Erythroblast (primary cell): ENCODE data around the gene HMGXB4.

Source experiments
- DNase-seq, 2 experiments: peaks; one replicate each; lab custom pipeline; 2025; lab: John Stamatoyannopoulos, UW
- GATA1 ChIP-seq: IDR thresholded peaks from 2 replicates; pipeline ENCODE4 v1.6.1; 2011; ENCODE audit warnings: low read depth, mild to moderate bottlenecking, control low read depth, low read length, moderate library complexity
- POLR2A ChIP-seq: IDR thresholded peaks from 2 replicates; pipeline ENCODE4 v1.6.1; 2011; ENCODE audit warnings: mild to moderate bottlenecking, low read length

Gene HMGXB4

DNA sequence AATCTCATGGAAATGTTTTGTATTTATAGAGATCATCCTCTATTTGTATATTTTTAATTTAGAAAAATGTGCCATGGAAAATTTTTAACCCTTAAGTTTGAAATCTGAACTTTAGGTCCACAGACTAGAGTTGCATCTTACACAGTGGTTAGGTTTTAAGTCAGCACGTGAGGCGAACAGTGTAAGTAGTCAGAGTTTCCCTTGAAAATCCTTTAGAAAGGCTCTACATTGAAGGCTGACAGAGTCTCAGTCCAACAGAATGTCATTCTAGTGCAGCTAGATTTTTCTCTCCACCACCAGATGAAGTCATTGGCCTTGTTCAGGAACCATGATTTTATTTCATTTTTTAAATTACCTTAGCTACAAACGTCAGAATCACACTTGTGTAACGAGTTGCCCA lies 18.7 kb downstream of the HMGXB4 start:
- DNase-seq: no peak
- TF ChIP-seq POLR2A (no peak), GATA1 (no peak)

DNA sequence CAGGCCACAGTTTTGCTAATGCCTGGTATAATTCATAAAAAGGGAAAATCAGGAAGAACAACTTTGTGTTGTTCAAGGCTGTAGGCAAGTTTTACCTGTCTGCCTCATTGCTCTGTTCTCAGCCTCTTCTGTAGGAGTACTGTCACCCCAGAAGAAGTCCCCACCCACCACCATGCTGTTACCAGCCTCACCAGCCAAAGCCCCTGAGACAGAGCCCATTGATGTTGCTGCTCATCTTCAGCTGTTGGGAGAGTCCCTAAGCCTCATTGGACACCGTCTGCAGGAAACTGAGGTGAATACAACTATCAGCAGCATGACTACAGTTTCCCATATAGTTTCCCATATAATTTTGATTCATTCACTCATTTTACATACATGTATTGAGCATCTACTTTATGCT lies 30.8 kb downstream of the HMGXB4 start:
- no peak for DNase-seq
- TF ChIP-seq POLR2A (no peak), GATA1 (no peak)

DNA sequence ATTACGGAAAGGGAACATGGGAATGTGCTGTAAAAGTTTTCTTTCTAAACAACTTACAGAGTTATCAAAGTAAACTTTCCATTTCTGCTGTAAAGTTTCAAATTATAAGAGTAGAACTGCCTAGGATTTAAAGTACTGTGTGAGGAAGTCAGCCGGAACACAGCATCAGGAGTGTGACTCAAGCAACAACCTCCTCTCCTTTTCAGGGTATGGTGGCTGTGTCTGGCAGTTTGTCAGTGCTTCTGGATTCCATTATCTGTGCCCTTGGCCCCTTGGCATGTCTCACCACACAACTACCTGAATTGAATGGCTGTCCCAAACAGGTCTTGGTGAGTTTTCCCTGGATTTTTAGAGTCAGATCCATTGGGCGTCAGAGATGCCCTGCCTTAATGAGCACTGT lies 35.5 kb downstream of the HMGXB4 start:
- DNase-seq: no peak
- TF ChIP-seq POLR2A (no peak), GATA1 (no peak)

DNA sequence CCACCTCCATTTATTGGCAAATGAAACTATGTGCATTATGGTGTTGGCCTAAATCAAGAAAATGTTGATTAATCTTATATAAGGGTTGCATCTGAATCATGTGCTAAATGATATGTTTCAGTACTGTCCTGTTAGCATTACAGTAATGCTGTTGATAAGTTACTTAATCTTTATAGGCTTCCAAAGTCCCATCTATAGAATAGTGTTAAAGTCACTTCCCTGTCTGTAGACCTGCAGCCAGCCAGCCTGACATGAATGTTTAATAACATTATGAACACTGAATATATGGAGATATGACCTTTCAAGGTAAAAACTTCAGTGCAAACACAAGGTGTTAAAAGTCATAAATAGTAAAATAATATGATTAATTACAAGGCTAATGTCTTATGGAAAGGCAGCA lies 38.8 kb downstream of the HMGXB4 start:
- no peak for DNase-seq
- TF ChIP-seq GATA1 (no peak), POLR2A (no peak)

DNA sequence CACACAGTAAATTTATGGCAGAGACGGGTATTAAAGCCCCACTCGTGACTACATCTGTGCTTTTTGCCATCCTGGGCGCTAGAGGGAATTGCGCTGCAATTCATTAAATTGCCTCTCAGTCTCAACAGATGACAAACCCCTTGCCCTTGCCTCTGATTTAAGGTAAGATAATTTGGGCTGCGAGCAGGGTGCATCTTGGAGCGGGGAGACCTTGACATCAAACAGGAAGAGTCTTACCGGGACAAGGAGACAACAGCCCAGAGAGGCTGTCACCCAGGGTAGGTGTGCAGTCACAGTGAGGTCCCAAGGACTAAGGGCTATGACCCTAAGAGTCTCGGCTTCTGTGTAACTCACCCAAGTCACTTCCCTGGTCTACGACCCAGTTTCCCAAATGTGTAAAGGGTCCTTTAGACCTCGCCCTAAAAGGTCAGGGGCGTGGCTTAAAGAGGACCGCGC lies 42.0 kb downstream of the HMGXB4 start:
- TF ChIP-seq POLR2A (no peak), GATA1 (no peak)
- DNase-seq: peak in 1 of 2 experiments; percentile 74

DNA sequence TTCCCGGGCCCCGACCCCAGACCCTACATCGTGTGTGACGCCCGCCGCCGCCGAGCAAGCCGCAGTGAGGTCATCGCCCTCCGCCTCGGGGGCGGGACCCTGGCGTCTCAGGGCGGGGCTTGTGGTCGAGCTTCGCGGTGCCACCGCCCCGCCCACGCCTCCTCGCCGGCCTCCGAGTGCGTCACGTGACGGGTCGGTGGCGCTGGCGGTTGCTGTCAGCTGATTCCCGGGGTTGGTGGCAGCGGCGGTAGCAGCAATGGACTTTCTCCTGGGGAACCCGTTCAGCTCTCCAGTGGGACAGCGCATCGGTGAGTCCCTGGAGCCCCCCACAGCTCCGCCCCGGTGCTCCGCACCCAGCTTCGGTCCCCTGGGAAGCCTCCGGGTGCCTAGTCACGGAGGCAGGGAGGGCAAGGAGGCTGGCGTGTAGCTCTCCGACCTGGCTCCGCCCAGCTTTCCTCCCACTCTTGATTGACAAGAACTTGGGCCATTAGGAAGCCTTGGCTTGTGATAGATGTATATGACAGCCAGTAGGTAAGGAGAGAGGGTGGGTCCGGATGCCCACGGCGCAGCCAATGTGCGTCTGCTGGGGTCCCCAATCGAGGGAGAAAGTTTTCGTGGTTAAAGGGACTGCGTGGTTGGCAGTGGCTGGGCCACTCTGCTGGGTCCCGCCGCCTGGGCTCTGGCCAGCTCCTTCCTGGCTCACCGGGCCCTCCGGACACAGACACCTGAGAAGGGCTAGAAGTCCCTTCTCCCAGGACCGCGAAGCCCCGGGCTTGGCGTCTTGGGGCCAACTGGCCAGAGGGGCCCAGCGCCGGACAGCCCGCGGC lies 42.6 kb downstream of the HMGXB4 start, which contains the start of gene TOM1:
Gene TOM1, plus strand, starts transcription at position 222 of the 827 bp plus-strand sequence. Its CDS starts 35 bp downstream, at position 257.
- TF ChIP-seq POLR2A (peak; percentile 96), GATA1 (no peak)
- peak; percentile 99 for DNase-seq

DNA sequence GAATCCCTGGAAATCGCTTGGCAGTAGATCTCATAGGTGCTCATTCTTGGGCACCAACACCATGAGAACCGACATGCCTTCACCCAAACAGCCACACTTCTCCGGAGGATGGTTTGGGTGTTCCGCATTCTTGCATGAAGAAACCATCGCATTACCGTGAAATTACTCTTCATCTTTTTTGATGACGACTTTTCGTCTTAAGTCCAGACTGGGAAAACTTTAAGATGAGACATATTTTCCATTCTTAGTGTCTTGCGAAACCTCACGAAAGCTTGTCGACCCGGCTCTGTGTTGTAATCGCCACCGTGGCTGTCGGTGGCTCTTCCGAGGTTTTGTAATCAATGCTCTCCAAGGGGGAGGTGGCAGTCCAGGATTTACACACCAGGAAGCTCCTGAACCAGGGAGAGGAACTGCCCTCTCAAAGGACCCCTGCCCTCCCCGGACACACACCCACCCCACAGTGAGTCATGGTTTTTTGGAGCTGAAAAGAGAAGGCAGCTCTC lies 44.1 kb downstream of the HMGXB4 start:
- peak; percentile 36 to 62 for DNase-seq
- TF ChIP-seq POLR2A: no peak
- TF ChIP-seq GATA1: no peak

DNA sequence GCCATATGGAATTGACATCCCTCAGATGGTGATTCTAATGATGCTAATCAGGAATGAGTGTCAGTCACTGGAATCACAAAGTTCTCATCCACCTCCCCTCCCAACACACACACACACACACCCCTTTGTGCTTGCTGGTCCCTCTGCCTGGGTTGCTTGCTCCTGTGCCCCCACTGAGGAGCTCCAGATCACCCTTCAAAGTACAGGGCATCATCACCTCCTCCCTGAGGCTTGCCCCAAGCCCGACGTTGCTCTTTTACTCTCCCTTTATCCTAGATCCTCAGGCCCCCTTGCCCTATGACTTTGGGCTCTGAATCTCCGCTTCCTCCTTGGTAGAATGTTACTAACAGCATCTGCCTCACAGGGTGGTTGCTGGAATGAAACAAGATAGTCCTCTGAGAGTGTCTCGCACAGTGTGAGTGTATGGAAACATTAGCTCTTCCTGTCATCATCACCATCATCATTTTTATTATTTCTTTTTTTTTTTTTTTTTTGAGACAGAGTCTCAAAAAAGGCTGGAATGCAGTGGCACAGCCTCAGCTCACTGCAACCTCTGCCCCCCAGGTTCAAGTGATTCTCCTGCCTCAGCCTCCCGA lies 45.8 kb downstream of the HMGXB4 start:
- no peak for DNase-seq
- TF ChIP-seq GATA1: no peak
- no peak for TF ChIP-seq POLR2A

DNA sequence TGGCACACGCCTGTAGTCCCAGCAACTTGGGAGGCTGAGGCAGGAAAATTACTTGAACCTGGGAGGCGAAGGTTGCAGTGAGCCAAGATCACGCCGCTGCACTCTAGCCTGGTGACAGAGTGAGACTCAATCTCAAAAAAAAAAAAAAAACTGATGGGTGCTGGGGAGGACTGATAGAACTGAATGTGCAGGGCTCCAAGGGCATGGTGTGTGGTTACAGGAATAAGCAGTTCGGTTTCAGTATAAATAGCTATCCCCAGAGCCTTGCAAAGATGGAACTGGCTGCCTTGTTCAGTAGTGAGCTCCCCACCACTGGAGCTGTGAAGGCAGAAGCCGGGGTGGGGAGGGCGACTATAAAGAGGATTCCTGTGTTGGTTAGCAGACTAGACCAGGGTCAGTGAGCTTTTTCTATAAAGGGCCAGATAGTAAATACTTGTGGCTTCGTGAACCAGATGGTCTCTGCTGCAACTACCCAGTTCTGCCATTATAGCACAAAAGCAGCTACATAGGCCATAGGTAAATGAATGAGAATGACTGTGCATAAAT lies 48.3 kb downstream of the HMGXB4 start:
- no peak for DNase-seq
- TF ChIP-seq GATA1 (no peak), POLR2A (no peak)

DNA sequence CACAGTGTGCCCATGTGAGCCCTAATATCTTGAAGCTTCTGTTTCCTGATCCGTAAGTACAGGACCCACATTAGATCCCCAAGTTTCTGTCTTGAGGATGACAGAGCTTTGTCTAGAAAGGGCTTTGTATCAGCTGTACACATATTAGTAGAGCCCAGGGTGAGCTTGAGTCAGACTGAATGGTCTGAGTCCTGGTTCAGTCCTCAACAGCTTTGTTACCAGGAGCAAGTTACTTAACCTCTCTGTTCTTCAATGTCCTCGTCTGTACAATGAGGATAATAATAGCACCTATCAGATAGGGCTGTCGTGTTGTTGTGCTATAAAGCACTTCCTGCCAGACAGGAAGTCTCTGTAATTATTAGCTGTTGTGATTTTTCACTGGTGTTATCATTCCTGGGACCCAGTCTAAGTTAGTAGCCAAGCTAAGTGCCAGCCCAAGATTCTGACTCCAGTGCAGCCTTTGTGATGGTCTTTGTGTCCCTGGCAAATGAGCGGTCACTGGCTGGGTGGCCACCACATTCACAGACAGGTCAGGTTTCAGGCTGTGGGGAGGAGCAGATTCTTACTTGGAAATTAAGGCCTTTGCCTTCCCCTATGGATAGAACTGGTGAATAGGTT lies 49.2 kb downstream of the HMGXB4 start:
- TF ChIP-seq POLR2A: no peak
- TF ChIP-seq GATA1: no peak
- no peak for DNase-seq

DNA sequence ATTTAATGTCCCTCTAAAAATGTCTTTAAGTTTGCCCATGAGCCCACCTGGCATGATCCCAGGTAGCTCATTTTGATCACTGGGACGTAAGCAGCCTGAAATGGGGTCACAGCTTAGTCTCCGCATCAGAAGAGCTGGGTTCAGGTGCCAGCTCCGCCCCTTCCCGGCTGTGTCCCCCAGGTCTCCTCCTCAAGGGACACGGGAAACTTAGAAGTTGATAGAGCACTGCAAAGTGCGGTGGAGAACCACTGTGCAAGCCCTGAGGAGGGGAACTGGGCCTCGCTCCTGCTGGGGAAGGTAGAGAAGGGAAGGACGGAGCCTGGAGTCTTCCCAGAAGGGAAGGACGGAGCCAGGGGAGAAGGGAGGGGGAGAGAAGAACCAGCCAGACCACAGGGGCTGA lies 50.1 kb downstream of the HMGXB4 start:
- TF ChIP-seq POLR2A: no peak
- TF ChIP-seq GATA1: no peak
- no peak for DNase-seq

DNA sequence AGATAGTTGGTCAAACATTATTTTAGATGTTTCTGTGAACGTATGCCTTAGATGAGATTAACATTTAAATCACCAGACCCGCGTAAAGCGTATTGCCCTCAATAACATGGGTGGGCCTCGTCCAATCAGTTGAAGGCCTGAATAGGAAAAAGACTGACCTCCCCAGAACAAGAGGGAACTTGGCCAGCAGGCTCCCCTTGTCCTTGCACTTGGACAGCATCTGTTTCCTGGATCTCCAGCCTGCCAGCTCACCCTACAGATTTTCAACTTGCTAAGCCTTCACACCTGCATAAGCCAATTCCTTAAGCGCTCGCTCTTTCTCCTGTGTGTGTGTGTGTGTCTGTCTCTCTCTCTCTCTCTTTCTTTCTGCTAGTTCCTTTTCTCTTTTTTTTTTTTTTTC lies 50.6 kb downstream of the HMGXB4 start:
- TF ChIP-seq POLR2A: no peak
- no peak for TF ChIP-seq GATA1
- DNase-seq: no peak

DNA sequence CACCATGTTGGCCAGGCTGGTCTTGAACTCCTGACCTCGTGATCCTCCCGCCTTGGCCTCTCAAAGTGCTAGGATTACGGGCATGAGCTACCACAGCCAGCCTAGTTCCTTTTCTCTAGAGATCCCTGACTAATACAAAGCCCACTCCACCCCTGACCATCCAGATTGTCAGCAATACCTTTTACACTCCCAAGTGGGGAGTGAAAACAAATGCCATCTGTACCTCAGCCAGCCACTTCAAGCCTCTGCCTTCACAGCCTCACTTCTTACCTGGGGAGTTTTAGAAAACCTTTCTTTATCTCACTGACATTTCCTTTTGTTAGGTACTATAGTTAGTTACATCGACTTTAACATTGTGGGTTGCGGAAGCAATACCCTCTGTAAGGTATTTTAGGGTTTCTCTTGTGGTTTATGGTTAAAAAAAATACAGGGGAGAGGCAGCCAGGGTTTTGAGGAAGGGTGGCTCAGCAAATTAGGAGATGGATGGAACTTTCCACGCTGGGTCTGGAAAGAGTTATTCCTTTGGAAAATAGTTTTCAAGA lies 51.3 kb downstream of the HMGXB4 start:
- no peak for DNase-seq
- TF ChIP-seq GATA1 (no peak), POLR2A (no peak)
